Ovary (tissue), 9 donors: ENCODE measurements around the gene KLK3. TPM values are rescaled to one million over a fixed set of nuclear protein-coding genes. Genes with fewer than 3 reads are reported as not detected.

Experiments
- DNase-seq, 5 donors: peaks; one replicate each; pipeline ENCODE4 v3.0.0-alpha.2; 2019 to 2020
- H3K27ac ChIP-seq, 2 donors: fragments of 200-600 bp; one replicate each; pipeline versions ENCODE4 v1.5.1 to v1.8.0; 2019 to 2022
- H3K27me3 ChIP-seq: fragments of 200-600 bp; one replicate; pipeline ENCODE4 v1.8.0; 2022
- H3K36me3 ChIP-seq: fragments of 200-600 bp; sonication (generic); one replicate; pipeline ENCODE4 v1.5.1; 2019
- H3K4me1 ChIP-seq: one replicate; pipeline ENCODE4 v1.8.1; 2013; ENCODE audit warnings: mild to moderate bottlenecking, moderate library complexity; ENCODE audit not compliant: insufficient read depth
- H3K4me3 ChIP-seq: fragments of 200-600 bp; sonication (generic); one replicate; pipeline ENCODE4 v1.5.1; 2017
- H3K9me3 ChIP-seq, 2 donors: fragments of 200-600 bp in 1 of 2; sonication (generic) in 1 of 2; one replicate each; pipeline versions ENCODE4 v1.5.1 to v1.8.1; 2013 to 2019; ENCODE audit warnings: mild to moderate bottlenecking in 1 of 2, moderate library complexity in 1 of 2
- EP300 ChIP-seq: sonication (generic); formaldehyde crosslinking; IDR thresholded peaks from one replicate; pipeline ENCODE4 v1.6.1; 2017; ENCODE audit warnings: antibody characterized with exemption
- POLR2A ChIP-seq: fragments of 450-650 bp; IDR thresholded peaks from one replicate; pipeline ENCODE4 v1.6.1; 2017; ENCODE audit warnings: antibody characterized with exemption, mild to moderate bottlenecking, moderate library complexity
- WGBS, 3 donors: extraction: QIAGEN DNeasy Blood & Tissue Kit in 1 of 3; methylation state at CpG; one replicate each; pipeline versions ENCODE4 v1.1.5 to v1.1.7; 2013 to 2017; 5-methylcytosine and 5-hydroxymethylcytosine counted together
- intact Hi-C, 4 donors: fragments of 100-400 bp; cut with DNase I; formaldehyde crosslinking; loops; one replicate each; pipeline versions ENCODE4 v1.11.0 to v1.15.1; 2022 to 2023
- polyA plus RNA-seq, 2 donors: library from polyadenylated mRNA; stranded (reverse); fragments of 200-250 nt in 1 of 2; fragments of 350-450 nt in 1 of 2; fragmentation: Illumina TruSeq in 1 of 2; extraction: RNeasy Lipid Tissue Mini Kit (QIAGEN cat#74804) in 1 of 2; gene quantifications; one replicate each; pipeline ENCODE4 v1.2.3, GENCODE V29; 2013 to 2014
- total RNA-seq, 7 donors: library from RNA; depleted of rRNA in 2 of 7; stranded (reverse); fragments of >200 nt in 2 of 7; fragmentation: NEBNext Ultra II Directional in 3 of 7; extraction: Animal tissue kit (Norgen Biotek cat#: 25700) in 3 of 7; gene quantifications; one replicate each; pipeline versions ENCODE4 v1.1.0 to v1.2.4, GENCODE V29; 2016 to 2023
- TF ChIP-seq, protein P1 (sequence below), 3 donors: fragments of 450-650 bp in 2 of 3; fragments of 200-600 bp in 1 of 3; IDR thresholded peaks; one replicate each; pipeline versions ENCODE4 v1.5.1 to v1.8.0; 2016 to 2022; ENCODE audit warnings: antibody characterized with exemption in 3 of 3, mild to moderate bottlenecking in 1 of 3
- donor health status: DM: no; HTN: no; CAD: no; lungs with moderate emphysema.
- donor health status: DM: no; HTN: no; CAD: no.
- donor health status: Bipolar disorder and iron deficiency.
- donor health status: DM: yes; HTN: yes; CAD: no.
- donor health status: DM: no; HTN: no; CAD: no.
- donor health status: DM: yes; HTN: yes; CAD: no.

Gene KLK3
- total and polyA plus RNA-seq, 9 donors, result 0.13 to 0.24 (median 0.20) TPM; not detected in 6

DNA sequence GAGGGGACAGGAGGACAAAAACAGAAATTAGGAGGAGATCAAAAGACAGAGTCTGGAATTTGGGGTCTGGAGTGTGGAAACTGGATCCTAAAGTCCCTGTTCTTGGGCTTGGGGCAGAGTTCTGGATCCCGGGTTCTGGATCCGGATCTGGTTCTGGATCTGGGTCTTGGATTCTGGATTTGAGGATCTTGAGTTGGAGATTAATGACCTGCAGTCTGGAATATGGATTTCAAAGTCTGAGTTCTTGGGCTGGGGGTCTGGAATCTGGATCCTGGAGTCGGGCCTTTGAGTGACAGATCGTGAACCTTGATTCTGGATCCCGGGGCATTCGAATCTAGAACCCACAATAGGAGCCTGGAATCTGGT lies 20.9 kb upstream of the KLK3 start:
- H3K27ac ChIP-seq, result no peak overlapping the region
- H3K36me3 ChIP-seq, result no peaks in the 10 kb centered on the region
- H3K9me3 ChIP-seq, result no peaks in the 10 kb centered on the region
- intact Hi-C loops, result no loop called here
- H3K4me1 ChIP-seq, result no peaks in the 10 kb centered on the region
- DNase-seq, result no peak
- WGBS, 3 donors, result 91 to 95% (median 93%) methylated on average over 6 of the region's 6 CpGs
- no peak overlapping the region for H3K4me3 ChIP-seq
- H3K27me3 ChIP-seq, result no peaks in the 10 kb centered on the region
- TF ChIP-seq EP300, result no peak
- no peak for TF ChIP-seq POLR2A
- TF ChIP-seq, protein P1, sequence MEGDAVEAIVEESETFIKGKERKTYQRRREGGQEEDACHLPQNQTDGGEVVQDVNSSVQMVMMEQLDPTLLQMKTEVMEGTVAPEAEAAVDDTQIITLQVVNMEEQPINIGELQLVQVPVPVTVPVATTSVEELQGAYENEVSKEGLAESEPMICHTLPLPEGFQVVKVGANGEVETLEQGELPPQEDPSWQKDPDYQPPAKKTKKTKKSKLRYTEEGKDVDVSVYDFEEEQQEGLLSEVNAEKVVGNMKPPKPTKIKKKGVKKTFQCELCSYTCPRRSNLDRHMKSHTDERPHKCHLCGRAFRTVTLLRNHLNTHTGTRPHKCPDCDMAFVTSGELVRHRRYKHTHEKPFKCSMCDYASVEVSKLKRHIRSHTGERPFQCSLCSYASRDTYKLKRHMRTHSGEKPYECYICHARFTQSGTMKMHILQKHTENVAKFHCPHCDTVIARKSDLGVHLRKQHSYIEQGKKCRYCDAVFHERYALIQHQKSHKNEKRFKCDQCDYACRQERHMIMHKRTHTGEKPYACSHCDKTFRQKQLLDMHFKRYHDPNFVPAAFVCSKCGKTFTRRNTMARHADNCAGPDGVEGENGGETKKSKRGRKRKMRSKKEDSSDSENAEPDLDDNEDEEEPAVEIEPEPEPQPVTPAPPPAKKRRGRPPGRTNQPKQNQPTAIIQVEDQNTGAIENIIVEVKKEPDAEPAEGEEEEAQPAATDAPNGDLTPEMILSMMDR (IDR thresholded peaks at IDR 0.05), result no peak

DNA sequence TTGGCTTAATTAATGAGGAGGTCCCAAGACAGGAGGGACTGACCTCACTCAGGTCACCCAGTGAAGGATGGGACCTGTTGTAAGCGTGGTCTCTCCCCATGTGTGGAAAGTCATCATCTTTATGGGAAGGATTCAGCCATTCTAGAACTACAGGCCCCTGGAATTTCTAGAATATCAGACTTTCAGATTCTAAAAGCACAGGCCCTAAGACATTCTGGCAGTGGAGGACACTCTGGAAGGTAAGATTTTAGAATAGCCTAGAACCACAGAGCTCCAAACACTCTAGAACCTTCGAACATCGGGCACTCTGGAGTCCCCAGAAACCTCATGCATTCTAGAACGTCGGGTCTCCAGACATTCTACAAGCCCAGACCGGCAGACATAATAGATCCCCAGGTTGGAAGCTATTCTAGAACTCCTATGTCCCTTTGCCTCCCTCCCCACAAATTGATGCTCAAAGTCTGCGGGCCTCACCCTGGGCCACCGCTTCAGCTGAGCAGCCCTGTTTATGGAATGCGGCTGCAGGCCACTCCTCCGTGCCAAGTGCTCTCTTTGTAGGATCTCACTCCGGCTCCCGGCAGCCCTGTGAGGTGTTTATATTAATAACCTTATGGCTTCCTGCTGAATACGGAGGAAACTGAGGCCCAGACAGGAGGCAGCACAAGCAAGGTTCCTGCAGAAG lies 19.5 kb upstream of the KLK3 start:
- no peaks in the 10 kb centered on the region for H3K27me3 ChIP-seq
- H3K4me3 ChIP-seq, result peak overlapping the region; percentile 36
- intact Hi-C loops, result no loop called here
- WGBS, 3 donors, result 22 to 28% (median 25%) methylated on average over 13 of the region's 13 CpGs
- H3K4me1 ChIP-seq, result no peaks in the 10 kb centered on the region
- no peak for DNase-seq
- H3K36me3 ChIP-seq, result no peaks in the 10 kb centered on the region
- H3K9me3 ChIP-seq, result peaks cover 0 to 2% of the 10 kb centered on the region in 2 donors
- TF ChIP-seq EP300 (no peak), POLR2A (no peak)
- TF ChIP-seq, protein P1 (IDR thresholded peaks at IDR 0.05), result no peak
- H3K27ac ChIP-seq, result no peak overlapping the region

DNA sequence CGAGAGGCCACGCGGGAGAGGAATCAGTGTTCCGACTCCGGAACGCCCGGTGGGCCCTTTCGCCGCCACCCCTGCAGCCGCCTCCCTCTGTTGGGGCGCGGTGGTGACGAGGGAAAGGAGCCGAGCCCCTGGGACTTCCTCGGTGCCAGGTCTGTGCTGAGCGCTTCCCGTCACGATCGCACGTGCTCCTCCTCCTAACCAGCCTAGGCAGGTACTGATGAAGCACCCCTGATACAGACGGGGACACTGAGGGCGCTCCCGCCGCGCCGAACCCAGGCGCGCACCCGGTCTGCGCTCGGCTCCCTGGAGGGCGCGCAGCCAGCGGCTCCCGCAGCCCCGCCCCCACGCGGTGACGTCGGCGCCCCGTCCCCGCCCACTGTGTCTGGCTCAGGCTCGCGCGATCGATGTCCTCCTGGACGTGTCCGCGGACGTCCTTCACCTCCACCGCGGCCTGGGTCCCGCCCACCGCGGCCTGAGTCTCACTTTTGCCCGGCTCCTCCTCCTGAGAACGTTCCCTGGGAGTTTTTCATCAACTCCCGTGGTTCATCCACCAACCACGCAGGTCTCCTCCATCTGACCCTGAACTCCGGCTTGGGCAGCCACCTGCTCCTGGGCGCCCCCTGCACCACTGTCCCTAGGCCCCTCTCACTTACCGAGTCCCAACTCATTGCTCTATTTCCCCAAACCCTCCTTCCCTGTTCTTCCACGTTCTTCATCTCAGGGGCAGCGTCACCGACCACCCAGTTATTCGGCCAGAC lies 18.8 kb upstream of the KLK3 start:
- no peak overlapping the region for H3K27ac ChIP-seq
- TF ChIP-seq, protein P1 (IDR thresholded peaks at IDR 0.05), result no peak
- no peaks in the 10 kb centered on the region for H3K27me3 ChIP-seq
- peak; percentile 55 to 83 (median 70) for DNase-seq
- H3K9me3 ChIP-seq, result peaks cover 0 to 5% of the 10 kb centered on the region in 2 donors
- WGBS, 3 donors, result 2 to 3% (median 2%) methylated on average over 34 to 67 of the region's 67 CpGs
- H3K4me1 ChIP-seq, result no peaks in the 10 kb centered on the region
- H3K4me3 ChIP-seq, result peak overlapping the region; percentile 36
- no peaks in the 10 kb centered on the region for H3K36me3 ChIP-seq
- intact Hi-C loops, result no loop called here

DNA sequence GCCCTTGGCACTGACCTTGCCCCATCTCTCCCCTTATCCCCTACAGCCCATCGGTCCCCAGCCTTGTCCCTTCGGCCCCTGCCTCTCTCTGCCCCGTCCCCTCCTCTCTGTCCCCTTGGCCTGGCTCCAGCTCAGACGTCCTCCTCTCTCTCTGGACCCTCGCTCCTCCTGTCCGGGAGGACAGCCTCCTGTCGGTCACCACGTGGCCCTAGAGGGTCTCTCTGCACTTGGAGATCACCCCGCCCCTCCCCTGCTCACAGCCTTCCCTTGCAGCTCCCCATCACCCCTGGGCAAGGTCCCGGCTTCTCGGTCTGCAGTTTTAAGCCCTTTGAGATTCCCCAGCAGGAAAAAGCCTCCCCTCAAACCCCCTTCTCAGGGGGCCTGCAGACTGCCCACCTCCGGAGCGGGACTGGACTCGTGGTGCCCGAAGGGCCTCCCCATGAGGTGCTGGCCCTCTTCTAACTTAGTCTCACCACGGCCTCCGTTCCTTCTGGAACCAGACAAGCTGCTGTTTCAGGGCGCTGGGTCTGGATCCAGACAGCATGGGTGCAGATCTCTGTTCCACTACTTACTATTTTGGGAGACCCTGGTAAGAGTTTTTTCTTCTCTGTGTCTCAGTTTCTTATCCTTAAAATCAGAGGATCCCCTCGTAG lies 18.0 kb upstream of the KLK3 start:
- peak in 1 of 5 donors; percentile 37 for DNase-seq
- H3K4me3 ChIP-seq, result no peak overlapping the region
- peaks cover 0 to 5% of the 10 kb centered on the region in 2 donors for H3K9me3 ChIP-seq
- no peak overlapping the region for H3K27ac ChIP-seq
- H3K4me1 ChIP-seq, result no peaks in the 10 kb centered on the region
- H3K36me3 ChIP-seq, result no peaks in the 10 kb centered on the region
- 14 to 29% (median 27%) methylated on average over 19 of the region's 19 CpGs for WGBS, 3 donors
- no peaks in the 10 kb centered on the region for H3K27me3 ChIP-seq
- TF ChIP-seq EP300 (no peak), POLR2A (no peak)
- TF ChIP-seq, protein P1 (IDR thresholded peaks at IDR 0.05), result no peak
- intact Hi-C loops, result no loop called here
